OCI-M1 (cell line): ENCODE data around the gene COG7.
"Not testable (repeated sequence)": the region's sequence is repeated elsewhere in the genome, so short reads cannot be mapped to it uniquely, and the experiment has no call there.

ENCODE experiments used
- DNase-seq: peaks from one replicate; lab custom pipeline; 2025; lab: John Stamatoyannopoulos, UW

Gene COG7

DNA sequence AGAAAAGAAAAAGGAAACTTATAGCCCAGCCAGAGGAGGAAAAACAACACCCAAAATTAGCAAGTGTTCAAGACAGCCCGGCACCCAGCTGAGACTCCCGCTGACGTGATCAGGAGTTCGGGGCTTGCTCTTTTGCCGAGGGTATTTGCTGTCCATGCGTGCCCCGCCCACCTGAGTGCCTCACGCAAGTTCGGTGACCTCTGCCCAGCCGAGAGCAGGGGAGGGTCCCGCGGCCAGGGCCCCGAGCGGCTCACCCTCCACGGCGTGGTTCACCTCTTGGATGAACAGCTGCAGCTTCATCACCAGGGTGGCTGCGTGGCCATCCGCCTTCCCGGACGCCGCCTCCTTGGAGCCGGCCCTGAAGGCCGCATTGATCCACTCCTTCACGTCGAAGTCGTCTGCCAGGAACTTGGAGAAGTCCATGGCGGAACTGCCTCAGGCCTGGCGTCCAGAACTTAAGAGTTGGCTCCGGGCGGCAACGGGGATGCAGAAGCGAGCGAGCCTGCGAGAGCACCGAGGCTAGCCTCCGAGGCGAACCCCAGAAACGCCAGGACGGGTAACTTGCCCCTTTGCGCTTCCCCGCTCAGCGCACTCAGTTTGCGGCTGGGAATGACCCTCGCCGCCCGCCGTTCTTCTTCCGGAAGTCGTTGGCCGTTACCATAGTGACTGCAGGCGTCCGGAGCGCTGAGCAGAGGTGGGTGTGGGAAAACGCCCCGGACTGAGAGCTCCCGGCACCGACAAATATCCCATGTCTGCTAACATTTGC, at the start of gene COG7:
COG7 (minus strand) TSS at position 618 of the 766 bp plus-strand sequence; CDS start at position 423, 195 bp downstream.
- peak; percentile 89 for DNase-seq

DNA sequence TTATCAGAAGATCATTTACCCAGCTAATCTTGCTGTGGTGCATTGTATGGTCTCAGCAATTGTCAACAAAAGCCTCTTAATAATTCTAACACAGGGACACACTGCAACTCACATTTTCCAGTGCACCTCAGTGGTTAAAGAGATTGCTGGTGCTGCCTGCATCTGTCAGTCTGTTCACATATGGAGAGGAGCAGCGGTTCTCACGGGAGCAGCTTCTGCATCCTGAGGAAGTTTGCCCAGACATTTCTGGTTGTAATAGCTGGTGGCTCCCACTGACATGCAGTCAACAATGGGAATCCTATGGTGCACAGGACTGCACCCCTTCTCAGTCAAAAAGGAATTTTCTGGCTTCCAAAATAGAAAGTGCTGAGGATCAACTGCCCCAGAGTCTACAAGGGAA, 49.5 kb upstream of the COG7 start:
- DNase-seq: peak; percentile 18

DNA sequence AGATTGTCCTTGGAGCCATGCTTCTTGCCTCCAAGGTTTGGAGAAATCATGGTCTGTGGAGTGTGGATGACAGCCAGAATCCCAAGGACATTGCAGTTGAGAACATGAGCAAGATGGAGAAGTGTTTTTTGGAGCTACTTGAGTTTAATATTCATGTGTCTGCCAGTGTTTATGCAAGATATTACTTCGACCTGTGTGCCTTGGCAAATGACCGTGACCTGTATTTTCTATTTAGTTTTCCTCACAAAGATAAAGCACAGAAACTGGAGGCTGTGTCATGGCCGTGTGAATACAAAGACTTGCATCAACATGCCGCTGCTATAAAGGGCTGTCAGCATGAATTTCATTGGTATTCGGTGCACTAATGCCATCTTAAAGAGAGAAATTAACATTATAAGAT, 48.3 kb upstream of the COG7 start:
- no peak for DNase-seq

DNA sequence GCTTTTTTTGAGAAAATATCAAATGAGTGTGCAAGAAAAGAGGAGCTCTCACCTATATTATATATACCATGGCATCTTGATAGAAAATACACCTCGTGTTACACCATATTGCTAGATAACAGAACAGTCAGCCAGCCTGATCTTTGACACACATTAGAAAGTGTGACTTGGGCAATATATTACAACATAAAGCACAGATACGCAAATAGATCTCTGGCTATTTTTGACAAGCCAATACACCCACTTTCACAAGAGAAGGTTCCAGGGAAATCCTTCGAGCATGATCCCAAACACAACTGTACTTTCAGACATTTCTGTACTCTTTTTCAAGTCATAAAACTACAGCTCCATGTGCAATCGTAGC, 47.9 kb upstream of the COG7 start:
- no peak for DNase-seq

DNA sequence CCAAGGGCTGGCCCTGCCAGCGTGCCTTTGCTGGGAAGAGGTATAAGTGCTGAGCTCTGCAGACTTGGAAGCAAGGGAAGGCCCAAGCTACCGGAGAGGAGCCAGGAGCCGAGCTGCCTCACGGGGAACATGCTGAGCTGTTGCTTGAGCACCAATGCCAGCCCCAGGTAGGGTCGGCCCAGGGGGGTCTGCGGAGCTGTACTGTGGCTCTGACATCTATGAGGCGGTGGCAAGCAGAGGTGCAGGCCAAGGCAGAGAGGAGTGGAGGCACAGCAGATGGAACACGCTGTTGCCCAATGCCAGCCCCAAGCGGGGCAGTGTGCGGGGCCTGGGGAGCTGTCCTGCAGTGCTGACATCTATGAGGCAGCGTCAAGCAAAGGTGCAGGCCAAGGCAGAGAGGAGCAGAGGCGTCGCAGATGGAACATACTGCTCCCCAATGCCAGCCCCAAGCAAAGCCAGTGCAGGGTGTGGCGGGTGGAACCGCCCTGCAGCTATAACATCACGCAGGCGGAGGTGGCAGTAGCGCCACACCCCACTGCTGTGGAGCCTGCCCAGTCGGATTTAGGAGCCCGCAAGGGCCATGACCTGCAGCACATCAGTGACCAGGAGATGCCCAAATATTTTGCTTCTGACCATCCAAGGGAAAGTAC, 47.3 kb upstream of the COG7 start:
- DNase-seq: no peak

DNA sequence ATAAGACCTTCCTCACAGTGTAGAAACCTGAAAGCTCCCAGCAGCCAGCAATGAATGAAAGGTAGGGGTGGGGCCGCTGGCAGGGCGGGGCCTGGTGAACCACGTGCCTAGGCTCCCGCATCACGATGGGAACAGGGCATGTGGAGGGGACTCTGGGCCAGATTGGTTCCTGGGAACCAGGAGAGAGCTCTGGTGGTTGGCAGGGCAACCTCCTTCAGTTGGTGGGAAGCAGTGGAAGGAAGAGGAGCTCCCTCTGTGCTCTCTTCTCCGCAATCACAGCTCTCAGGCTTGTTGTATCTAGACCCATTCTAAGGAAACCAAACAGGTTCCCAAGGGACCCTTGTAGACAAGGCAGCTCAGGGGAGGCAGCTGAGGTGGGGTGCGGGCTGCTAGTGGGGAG, 46.8 kb upstream of the COG7 start:
- no peak for DNase-seq

DNA sequence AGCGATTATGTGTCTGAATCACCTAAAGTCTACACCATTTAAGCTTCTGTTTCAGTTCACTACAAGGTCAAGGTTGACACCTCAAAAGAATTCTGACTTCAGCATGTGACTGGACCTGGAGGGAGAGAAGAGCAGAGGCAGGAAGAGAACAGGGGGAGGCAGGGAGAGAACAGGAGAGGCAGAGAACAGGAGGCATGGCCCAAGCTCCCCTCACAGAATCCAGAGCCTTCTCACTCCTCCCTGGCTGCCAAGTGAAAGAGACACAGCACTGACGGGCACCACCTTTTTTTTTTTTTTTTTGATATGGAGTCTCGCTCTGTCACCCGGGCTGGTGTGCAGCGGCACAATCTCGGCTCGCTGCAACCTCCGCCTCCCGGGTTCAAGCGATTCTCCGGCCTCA, 45.9 kb upstream of the COG7 start:
- no peak for DNase-seq

DNA sequence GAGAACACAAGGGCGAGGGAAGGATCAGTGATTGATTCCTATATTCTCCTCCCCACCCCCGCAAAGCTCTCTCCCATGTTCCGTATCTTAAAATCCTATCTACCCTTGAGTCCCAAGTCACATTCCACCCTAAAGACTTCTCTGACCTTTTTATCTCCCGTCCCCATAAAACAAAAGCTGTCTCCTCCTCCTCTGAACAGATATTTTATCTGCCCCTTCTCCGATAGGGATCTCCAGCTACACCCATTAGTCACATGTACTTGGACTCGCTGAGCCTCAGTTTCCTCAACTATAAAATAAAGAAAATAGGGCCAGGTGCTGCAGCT, 44.5 kb upstream of the COG7 start:
- DNase-seq: no peak

DNA sequence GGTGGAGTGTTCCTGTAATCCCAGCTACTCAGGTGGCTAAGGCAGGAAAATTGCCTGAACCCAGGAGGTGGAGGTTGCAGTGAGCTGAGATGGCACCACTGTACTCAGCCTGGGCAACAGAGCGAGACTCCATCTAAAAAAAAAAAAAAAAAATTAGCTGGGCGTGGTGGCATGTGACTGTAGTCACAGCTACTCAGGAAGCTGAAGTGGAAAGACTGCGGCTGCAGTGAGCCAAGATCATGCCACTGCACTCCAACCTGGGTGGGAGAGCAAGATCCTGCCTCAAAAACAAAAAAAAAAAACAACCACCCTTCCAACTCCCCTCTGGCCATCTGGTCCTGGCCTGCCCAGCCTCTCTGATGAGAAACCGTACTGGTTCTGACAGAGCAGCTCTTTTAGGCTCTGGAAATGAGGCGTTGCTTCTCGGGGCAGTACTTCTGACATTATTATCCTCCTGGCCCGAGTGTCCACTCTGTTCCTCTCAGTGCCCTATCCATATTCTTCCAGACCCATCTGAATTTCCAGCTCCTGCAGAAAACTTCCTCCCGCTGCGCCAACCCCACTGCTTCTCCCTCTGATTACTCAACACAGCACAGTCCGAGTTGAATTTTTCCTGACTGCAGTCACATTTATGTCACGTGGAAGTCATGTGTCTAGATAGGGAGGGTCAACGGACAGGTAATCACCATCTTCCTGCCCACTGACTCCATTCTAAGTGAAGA, 44.0 kb upstream of the COG7 start:
- no peak for DNase-seq

DNA sequence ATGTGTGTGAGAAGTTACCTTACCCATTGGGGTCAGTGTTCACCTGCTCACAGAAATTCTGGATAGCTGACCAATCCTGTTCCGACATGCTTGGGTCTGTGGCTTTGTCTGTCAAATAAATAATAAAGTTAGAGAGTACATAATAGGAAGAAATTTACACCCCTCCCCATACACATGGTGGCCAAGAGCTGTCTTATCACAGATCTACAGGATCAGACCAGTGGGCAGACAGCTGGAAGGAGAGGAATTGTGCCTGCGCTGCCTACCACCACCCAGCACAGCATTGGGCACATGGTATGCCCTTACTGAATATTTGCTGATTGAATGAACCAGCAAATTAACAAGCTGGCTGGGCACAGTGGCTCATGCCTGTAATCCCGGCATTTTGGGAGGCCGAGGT, 42.7 kb upstream of the COG7 start:
- no peak for DNase-seq

DNA sequence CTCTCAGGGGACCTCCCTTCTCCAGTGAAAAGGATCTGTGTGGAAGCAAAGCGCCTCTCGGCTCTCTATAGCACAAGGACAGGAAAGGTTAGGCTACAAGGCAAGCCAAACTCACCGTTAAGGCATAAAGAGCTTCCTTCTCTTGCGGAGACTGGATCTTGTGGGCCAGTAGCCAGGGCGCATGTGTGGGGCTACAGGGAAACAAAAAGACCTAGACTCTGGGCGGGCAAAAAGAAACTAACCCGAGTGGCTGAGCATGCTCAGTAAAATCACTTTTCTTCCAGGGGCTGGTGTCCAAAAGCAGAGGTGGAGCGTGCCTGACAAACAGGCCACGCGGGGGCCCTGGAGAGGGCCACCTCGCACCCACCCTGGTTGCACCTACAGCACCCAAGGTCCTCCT, 41.2 kb upstream of the COG7 start:
- DNase-seq: no peak

DNA sequence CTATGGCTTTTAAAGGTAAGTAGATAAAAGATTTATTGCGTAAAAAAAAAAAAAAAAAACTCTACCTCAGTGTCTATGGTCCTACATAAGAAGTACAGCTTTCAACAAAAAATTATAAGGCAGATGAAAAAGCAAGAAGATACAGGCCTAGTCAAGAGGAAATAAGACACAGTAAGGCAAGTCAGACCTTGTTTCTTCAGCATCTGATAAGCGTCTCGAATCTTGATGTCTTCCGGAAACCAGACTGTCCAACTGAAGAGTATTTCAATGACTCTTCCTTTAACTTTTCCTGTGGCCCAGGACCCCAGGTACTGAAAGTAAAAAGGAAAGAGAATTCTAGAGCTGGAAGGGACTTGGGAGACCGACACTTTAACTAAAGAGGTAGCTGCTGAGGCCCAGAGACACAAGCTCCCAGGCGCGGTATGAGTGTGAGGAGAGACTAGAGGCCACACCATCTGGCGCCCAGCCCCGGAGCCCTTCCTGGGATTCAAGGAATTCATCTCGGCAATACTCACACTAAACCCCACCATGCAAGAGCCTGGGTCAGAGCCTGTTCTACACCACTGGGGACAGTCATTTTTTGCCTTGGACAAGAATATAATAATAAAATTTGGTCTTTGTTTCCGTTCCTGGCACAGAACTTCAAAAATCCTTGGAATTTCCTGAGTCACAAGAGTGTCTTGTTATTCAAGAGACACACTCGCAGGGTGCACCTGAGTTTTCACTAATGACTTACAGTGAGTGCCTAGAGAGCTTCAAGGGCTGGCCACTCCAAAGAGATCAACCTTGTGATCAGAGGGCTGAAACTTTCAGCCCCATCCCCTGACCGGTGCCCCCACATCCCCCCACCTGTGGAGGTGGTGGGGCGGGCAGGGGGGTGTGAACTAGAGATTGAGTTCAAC, 38.8 kb upstream of the COG7 start:
- no peak for DNase-seq

DNA sequence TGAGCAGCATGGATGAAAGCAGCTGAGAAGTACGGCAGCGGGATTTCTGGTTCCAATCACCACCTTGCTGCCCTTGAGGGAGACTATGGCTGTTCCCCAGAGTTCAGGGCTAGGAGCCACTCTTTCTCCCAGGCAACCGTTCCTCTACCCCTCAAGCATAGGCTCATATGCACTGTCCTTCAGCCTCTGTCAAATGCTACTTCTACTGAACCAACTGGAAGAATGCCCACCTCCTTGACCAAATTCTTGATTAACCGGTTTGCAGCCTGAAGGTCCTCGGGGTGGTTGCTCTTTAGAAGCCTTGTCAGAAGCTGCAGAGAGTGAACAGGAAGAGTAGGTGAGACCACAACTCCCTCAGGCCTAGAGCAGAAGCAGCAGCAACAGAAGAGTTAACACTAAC, 33.5 kb upstream of the COG7 start:
- DNase-seq: no peak

DNA sequence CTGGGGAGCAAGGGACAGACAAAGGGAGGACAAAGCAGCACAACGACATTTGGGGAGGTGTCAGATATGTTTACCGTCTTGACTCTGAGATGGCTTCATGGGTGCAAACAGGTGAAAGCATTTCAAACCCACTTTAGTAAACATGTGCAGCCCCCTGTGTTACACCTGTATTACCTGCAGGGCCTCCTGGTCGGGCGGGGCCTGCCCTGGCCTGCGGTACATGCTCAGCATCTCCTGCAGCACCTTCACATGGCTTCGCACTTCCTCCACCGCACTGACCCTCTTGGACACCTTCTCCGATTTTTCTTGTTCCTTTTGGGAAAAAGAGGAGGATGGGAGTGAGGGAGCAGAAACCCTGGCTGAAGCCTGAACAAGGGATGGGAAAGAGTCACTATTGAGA, 32.9 kb upstream of the COG7 start:
- no peak for DNase-seq

DNA sequence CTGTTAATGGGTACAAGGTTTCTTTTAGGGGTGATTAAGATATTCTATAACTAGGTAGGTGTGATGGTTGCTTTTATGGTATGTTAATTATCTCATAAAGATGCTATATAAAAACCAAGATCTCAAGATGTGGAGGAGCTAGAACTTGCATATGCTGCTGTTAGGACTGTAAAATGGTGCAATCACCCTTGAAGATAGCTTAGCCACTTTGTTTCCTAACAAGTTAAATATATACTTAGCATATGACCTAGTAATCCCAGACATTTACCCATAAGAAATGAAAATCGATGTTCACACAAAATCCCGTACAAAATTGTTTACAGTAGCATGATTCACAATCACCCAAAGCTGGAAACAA, 32.2 kb upstream of the COG7 start:
- DNase-seq: no peak

DNA sequence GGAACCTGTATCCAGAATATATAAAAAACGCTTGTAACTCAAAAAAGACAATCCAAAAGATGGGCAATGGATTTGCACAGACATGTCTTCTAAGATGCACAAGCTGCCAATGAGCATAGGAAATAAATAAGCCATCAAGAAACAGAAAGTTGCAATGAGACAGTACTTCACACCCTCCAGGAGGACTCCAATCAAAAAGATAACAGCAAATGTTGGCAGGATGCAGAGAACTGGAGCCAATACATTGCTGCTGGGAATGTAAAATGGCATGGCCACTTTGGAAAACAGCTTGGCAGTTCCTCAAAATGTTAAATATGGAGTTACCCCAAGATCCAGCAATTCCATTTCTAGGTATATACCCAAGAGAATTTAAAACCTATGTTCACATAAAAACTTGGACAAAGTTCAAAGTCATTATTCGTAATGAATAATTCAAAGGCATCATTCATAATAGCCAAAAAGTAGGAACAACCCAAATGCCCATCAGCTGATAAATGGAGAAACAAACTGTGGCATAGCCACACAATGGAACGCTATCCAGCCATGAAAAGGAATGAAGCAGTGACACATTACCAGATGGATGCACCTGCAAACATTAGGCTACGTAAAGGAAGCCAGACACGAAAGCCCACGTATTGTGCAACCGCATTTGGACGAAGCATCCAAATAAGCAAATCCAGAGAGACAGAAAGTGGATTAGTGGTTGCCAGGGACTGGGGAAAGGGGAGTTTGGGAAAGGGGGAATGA, 31.7 kb upstream of the COG7 start:
- no peak for DNase-seq

DNA sequence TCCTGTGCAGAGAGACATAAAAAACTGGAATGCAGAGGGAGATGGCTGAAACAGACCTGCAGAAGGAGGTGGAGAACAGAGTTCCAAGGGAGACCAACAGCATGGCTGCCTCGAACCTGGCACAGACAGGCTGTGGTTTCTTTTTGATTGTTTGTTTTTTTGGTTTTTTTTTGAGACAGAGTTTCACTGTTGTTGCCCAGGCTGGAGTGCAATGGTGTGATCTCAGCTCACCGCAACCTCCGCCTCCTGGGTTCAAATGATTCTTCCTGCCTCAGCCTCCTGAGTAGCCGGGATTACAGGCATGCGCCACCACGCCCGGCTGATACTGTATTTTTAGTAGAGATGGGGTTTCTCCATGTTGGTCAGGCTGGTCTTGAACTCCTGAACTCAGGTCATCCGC, 30.5 kb upstream of the COG7 start:
- not testable (repeated sequence) for DNase-seq

DNA sequence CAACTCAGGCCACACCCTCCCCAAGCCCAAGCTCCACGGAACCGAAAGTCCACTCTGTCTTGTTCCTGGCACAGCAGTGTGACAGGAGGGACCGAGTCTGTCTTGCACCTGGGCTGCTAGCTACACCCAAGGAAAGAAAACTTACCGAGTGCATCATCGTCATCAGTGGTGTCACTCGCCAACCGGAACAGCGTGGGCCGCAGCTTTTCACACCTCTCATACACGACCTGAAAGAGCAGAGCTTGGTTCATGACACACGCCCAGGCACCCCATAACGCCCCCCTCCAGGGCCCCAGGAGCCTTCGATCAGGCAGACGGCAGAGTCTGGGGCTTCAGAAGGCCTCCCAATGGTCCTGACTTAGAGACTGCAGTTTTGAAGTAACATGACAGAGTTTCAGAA, 29.8 kb upstream of the COG7 start:
- DNase-seq: no peak

DNA sequence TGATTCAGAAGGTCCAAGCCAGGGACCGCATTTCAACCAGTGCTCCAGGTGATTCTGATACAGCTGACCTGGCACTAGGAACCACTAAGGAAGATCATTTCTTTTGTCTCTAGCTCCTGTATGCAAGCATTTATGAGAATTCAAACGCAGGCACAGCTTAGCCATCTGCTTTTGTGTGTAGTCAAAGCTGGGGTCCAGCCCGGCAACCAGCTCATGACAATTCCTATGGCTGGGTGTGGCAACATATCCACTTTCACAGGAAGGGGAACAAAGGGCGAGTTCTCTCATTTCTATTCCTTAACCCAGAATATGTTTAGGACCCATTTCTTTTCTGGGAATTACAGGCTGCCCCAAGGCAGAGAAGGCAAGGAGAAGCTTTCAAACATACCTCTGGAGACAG, 27.3 kb upstream of the COG7 start:
- DNase-seq: no peak

DNA sequence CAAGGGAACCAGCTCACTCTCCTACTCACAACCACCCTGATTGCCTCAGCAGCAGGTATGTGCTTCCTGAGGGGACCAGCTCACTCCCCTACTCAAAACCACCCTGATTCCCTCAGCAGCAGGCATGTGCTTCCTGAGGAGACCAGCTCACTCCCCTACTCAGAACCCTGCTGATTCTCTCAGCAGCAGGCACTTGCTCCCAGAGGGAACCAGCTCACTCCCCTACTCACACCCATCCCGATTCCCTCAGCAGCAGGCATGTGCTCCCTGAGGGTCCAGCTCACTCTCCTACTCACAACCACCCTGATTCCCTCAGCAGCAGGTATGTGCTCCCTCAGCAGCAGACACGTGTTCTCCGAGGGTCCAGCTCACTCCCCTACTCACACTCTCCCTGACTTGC, 26.1 kb upstream of the COG7 start:
- DNase-seq: no peak

DNA sequence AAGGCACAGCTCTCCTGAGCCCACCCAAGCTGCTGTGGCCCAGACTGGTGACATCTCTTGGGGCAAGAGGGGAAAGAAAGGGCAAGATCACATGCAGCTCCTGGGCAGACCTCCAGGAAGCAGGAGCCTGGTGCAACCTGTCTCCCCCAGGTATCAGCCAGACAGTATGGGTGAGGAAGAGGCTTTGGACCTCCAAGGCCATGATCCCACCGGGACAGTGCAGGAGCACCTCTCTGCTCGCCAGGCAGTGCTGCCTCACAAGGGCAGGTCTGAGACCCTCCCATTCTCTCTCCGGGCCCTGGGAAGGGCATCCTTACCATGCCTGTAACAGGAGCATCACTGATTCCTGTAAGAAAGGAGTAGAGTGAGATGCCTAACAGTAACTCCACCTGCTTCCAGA, 25.6 kb upstream of the COG7 start:
- no peak for DNase-seq

DNA sequence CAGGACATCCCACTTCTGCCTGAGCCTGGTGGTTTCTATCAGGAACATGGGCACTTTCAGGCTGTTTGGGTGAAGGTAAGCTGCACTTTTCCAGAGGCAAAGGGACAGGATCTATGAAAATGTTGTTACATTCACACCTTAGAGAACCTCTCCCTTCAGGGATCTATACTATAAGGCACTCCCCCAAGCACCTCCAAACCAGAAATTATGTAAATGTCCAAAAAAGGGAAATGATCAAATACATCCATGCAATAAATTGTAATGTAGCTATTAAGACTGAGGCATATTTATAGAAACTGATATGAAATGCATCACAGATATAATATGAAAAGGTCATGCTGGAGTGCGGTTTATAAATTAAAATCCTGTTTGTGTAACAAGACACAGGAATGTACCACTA, 23.3 kb upstream of the COG7 start:
- DNase-seq: no peak
